Neuronal stem cell (in vitro differentiated cells): ENCODE measurements around the gene ZNF627.

Experiments
- DNase-seq: peaks from one replicate; pipeline ENCODE4 v3.0.0-alpha.2; 2013; ENCODE audit warnings: low spot score
- H2AFZ ChIP-seq: one replicate; pipeline ENCODE4 v1.6.1; 2013; ENCODE audit warnings: mild to moderate bottlenecking, low read length, inconsistent platforms
- H2AK5ac ChIP-seq: 2 replicates; pipeline ENCODE4 v1.6.1; 2013; ENCODE audit warnings: low read depth, mild to moderate bottlenecking, inconsistent platforms, low read length, moderate library complexity, mixed read lengths
- H2BK120ac ChIP-seq: 2 replicates; pipeline ENCODE4 v1.6.1; 2013; ENCODE audit warnings: low read depth, mild to moderate bottlenecking, inconsistent platforms, low read length, moderate library complexity, mixed read lengths
- H2BK12ac ChIP-seq: one replicate; pipeline ENCODE4 v1.6.1; 2013; ENCODE audit warnings: low read length, inconsistent platforms
- H2BK15ac ChIP-seq: 2 replicates; pipeline ENCODE4 v1.6.1; 2013; ENCODE audit warnings: mild to moderate bottlenecking, low read length, inconsistent platforms, mixed read lengths
- H2BK5ac ChIP-seq: one replicate; pipeline ENCODE4 v1.6.1; 2013; ENCODE audit warnings: inconsistent platforms, mild to moderate bottlenecking, low read length, moderate library complexity
- H3K14ac ChIP-seq: one replicate; pipeline ENCODE4 v1.6.1; 2013; ENCODE audit warnings: low read length, inconsistent platforms
- H3K18ac ChIP-seq: 2 replicates; pipeline ENCODE4 v1.6.1; 2013; ENCODE audit warnings: low read length, inconsistent platforms
- H3K23ac ChIP-seq: 2 replicates; pipeline ENCODE4 v1.6.1; 2013; ENCODE audit warnings: low read depth, mild to moderate bottlenecking, mixed read lengths, low read length, inconsistent platforms; ENCODE audit not compliant: poor library complexity
- H3K27ac ChIP-seq: replicated peaks from 3 replicates; pipeline ENCODE4 v1.5.1; 2013; ENCODE audit warnings: low read length, inconsistent platforms
- H3K27me3 ChIP-seq, 3 experiments: 2 replicates each; pipeline ENCODE4 v1.6.1; 2013; ENCODE audit warnings: low read length in 3 of 3, mild to moderate bottlenecking in 2 of 3, inconsistent platforms in 1 of 3, low read depth in 1 of 3, mixed read lengths in 1 of 3, moderate library complexity in 1 of 3; ENCODE audit not compliant: control insufficient read depth in 3 of 3, insufficient read depth in 3 of 3
- H3K36me3 ChIP-seq, 2 donors: replicated peaks in 1 of 2; 2 replicates each; pipeline ENCODE4 v1.6.1; 2013; ENCODE audit warnings: low read length in 2 of 2; ENCODE audit not compliant: control insufficient read depth in 2 of 2, insufficient read depth in 2 of 2
- H3K4ac ChIP-seq: 2 replicates; pipeline ENCODE4 v1.6.1; 2013; ENCODE audit warnings: inconsistent platforms, mild to moderate bottlenecking, low read length, moderate library complexity
- H3K4me1 ChIP-seq, 2 donors: 1 replicate in 1 of 2; 2 replicates in 1 of 2; pipeline ENCODE4 v1.6.1; 2013; ENCODE audit warnings: low read length in 2 of 2, low read depth in 1 of 2; ENCODE audit not compliant: control insufficient read depth in 2 of 2, insufficient read depth in 1 of 2
- H3K4me2 ChIP-seq: one replicate; pipeline ENCODE4 v1.6.1; 2013; ENCODE audit warnings: mild to moderate bottlenecking, low read length, inconsistent platforms; ENCODE audit not compliant: insufficient read depth, poor library complexity, severe bottlenecking
- H3K4me3 ChIP-seq, 2 donors: 2 replicates each; pipeline ENCODE4 v1.5.1; 2013; ENCODE audit warnings: low read length in 2 of 2, mild to moderate bottlenecking in 2 of 2, inconsistent platforms in 1 of 2, moderate library complexity in 1 of 2
- H3K79me1 ChIP-seq: one replicate; pipeline ENCODE4 v1.6.1; 2013; ENCODE audit warnings: low read depth, mild to moderate bottlenecking, inconsistent platforms, low read length, moderate library complexity
- H3K9ac ChIP-seq: one replicate; pipeline ENCODE4 v1.6.1; 2013; ENCODE audit warnings: mild to moderate bottlenecking, low read depth, low read length, inconsistent platforms; ENCODE audit not compliant: poor library complexity
- H3K9me3 ChIP-seq, 2 donors: replicated peaks in 1 of 2; 2 replicates each; pipeline versions ENCODE3 to v1.6.1; 2013; ENCODE audit warnings: low read length in 2 of 2, mild to moderate bottlenecking in 2 of 2, inconsistent platforms in 1 of 2, low read depth in 1 of 2, mixed read lengths in 1 of 2, moderate library complexity in 1 of 2; ENCODE audit not compliant: control insufficient read depth in 2 of 2, insufficient read depth in 1 of 2
- H4K8ac ChIP-seq: one replicate; pipeline ENCODE4 v1.6.1; 2013; ENCODE audit warnings: low read depth, mild to moderate bottlenecking, inconsistent platforms, low read length, moderate library complexity
- H4K91ac ChIP-seq: one replicate; pipeline ENCODE4 v1.6.1; 2013; ENCODE audit warnings: low read length, low read depth, mild to moderate bottlenecking, inconsistent platforms; ENCODE audit not compliant: poor library complexity
- WGBS, 2 donors: extraction: QIAGEN DNeasy Blood & Tissue Kit; methylation state at CpG; one replicate each; pipeline ENCODE4 v1.1.7; 2013; ENCODE audit warnings: missing lambda C conversion rate in 2 of 2, mixed read lengths in 1 of 2; ENCODE audit not compliant: insufficient read length in 2 of 2, insufficient replicate concordance in 1 of 2; ENCODE audit errors: extremely low coverage in 2 of 2; 5-methylcytosine and 5-hydroxymethylcytosine counted together

Gene ZNF627

DNA sequence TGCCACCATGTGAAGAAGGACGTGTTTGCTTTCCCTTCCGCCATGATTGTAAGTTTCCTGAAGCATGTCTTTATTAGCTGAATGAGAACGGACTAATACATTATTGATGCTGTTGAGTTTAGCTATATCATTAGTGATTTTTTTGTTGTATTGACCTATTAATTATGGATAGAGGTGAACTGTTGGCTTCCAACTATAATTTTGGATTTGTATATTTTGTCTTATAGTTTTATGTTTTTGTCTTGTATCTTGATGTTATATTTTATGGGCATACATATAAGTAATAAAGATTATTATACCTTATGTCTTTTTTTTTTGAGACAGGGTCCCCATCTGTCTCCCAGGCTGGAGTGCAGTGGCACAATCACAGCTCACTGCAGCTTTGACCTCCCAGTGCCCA is 45.6 kb downstream of the ZNF627 start:
- H3K79me1 ChIP-seq = peaks cover 2% of the 10 kb centered on the region
- H2AFZ ChIP-seq = no peak overlapping the region
- no peak for DNase-seq
- no peak overlapping the region for H3K4me3 ChIP-seq
- H3K9ac ChIP-seq = no peak overlapping the region
- no peak overlapping the region for H3K4ac ChIP-seq
- H4K91ac ChIP-seq = no peak overlapping the region
- no peak overlapping the region for H2BK12ac ChIP-seq
- no peak overlapping the region for H2BK120ac ChIP-seq
- H2BK15ac ChIP-seq = no peak overlapping the region
- no peak overlapping the region for H3K27ac ChIP-seq
- no CpG with 5 or more reads among the region's 3 CpGs for WGBS, 2 donors
- no peak overlapping the region for H3K18ac ChIP-seq
- no peaks in the 10 kb centered on the region for H3K4me1 ChIP-seq
- H2BK5ac ChIP-seq = no peak overlapping the region
- no peak overlapping the region for H3K23ac ChIP-seq
- H3K14ac ChIP-seq = no peak overlapping the region
- no peak overlapping the region for H2AK5ac ChIP-seq
- no peak overlapping the region for H3K4me2 ChIP-seq
- peaks cover 6 to 48% of the 10 kb centered on the region in 2 donors for H3K9me3 ChIP-seq
- H3K27me3 ChIP-seq = no peaks in the 10 kb centered on the region
- H3K36me3 ChIP-seq = peaks cover under 1 to 63% of the 10 kb centered on the region in 2 donors
- no peak overlapping the region for H4K8ac ChIP-seq

DNA sequence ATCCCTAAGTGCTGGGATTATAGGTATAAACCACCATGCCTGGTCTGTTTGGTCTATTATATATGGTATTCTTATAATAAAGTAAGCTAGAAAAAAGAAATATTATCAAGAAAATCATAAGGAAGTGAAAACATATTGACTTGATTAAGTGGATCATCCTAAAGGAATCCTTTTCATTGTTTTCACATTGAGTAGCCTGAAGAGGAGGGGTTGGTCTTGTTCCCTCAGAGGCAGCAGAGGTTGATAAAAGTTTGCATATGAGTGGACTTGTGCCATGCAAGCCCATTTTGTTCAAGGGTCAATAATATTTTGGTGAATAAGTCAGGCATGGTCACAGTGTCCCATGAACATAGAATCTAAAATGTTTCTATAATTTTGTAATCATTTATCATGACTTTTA is 52.7 kb downstream of the ZNF627 start:
- H3K14ac ChIP-seq = no peak overlapping the region

DNA sequence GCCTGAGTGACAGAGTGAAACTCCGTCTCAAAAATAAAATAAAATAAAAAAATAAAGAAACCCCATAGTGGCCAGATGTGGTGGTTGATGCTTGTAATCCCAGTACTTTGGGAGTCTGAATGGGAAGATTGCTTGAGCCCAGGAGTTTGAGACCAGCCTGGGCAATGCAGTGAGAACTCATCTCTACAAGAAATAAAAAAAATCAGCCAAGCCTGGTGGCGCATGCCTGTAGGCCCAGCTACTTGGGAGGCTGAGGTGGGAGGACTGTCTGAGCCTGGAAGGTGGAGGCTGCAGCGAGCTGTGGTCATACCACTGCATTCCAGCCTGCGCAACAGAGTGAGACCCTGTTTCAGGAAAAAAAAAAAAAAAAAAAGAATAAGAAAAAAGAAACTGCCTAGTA is 53.8 kb downstream of the ZNF627 start:
- H3K23ac ChIP-seq = no peak overlapping the region
- H3K79me1 ChIP-seq = peaks cover 2% of the 10 kb centered on the region
- H3K18ac ChIP-seq = no peak overlapping the region
- WGBS, 2 donors = no CpG with 5 or more reads among the region's 4 CpGs
- H2BK12ac ChIP-seq = no peak overlapping the region
- H2AK5ac ChIP-seq = no peak overlapping the region
- no peak overlapping the region for H3K4ac ChIP-seq
- no peak overlapping the region for H3K4me3 ChIP-seq
- no peak overlapping the region for H2AFZ ChIP-seq
- no peak overlapping the region for H3K27ac ChIP-seq
- no peak for DNase-seq
- H2BK120ac ChIP-seq = no peak overlapping the region
- no peak overlapping the region for H2BK5ac ChIP-seq
- no peak overlapping the region for H4K91ac ChIP-seq
- peaks cover 29 to 86% of the 10 kb centered on the region in 2 donors for H3K9me3 ChIP-seq
- no peak overlapping the region for H3K9ac ChIP-seq
- H3K36me3 ChIP-seq = peaks cover 30 to 91% of the 10 kb centered on the region in 2 donors
- no peaks in the 10 kb centered on the region for H3K4me1 ChIP-seq
- H3K14ac ChIP-seq = no peak overlapping the region
- H3K4me2 ChIP-seq = no peak overlapping the region
- no peak overlapping the region for H2BK15ac ChIP-seq
- H3K27me3 ChIP-seq = no peaks in the 10 kb centered on the region
- H4K8ac ChIP-seq = no peak overlapping the region

More for the DNA sequence above, 52.7 kb downstream of the ZNF627 start:
- no peak overlapping the region for H3K9ac ChIP-seq
- no peak overlapping the region for H2BK120ac ChIP-seq
- no peak overlapping the region for H3K23ac ChIP-seq
- H3K4me1 ChIP-seq = no peaks in the 10 kb centered on the region
- no peaks in the 10 kb centered on the region for H3K27me3 ChIP-seq
- no peak overlapping the region for H2AFZ ChIP-seq
- peaks cover 30 to 91% of the 10 kb centered on the region in 2 donors for H3K36me3 ChIP-seq
- H3K4me2 ChIP-seq = no peak overlapping the region
- H2BK15ac ChIP-seq = no peak overlapping the region
- no peak overlapping the region for H3K18ac ChIP-seq
- H4K91ac ChIP-seq = no peak overlapping the region
- peaks cover 2% of the 10 kb centered on the region for H3K79me1 ChIP-seq
- H3K9me3 ChIP-seq = peaks cover 29 to 81% of the 10 kb centered on the region in 2 donors
- no peak overlapping the region for H2BK12ac ChIP-seq
- H2AK5ac ChIP-seq = no peak overlapping the region
- H3K4me3 ChIP-seq = no peak overlapping the region
- no peak overlapping the region for H2BK5ac ChIP-seq
- no peak overlapping the region for H3K4ac ChIP-seq
- H3K27ac ChIP-seq = no peak overlapping the region
- no peak for DNase-seq
- H4K8ac ChIP-seq = no peak overlapping the region

DNA sequence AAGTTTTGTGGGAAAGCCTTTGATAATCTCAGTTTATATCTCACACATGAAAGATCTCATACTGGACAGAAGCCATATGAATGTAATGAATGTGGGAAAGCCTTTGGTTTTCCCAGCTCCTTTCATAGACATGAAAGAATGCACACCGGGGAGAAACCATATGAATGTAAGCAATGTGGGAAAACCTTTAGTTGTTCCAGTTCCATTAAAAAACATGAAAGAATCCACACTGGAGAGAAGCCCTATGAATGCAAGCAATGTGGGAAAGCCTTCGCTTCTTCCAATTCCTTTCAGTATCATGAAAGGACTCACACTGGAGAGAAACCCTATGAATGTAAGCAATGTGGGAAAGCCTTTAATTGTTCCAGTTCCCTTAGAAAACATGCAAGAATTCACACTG is 54.8 kb downstream of the ZNF627 start:
- no CpG with 5 or more reads among the region's 2 CpGs for WGBS, 2 donors
- H3K18ac ChIP-seq = no peak overlapping the region
- H3K36me3 ChIP-seq = peaks cover 30 to 93% of the 10 kb centered on the region in 2 donors
- no peak overlapping the region for H3K27ac ChIP-seq
- no peak overlapping the region for H2BK120ac ChIP-seq
- H4K91ac ChIP-seq = no peak overlapping the region
- H4K8ac ChIP-seq = no peak overlapping the region
- H2BK12ac ChIP-seq = no peak overlapping the region
- no peak overlapping the region for H2BK15ac ChIP-seq
- no peak overlapping the region for H2BK5ac ChIP-seq
- peaks cover 28 to 85% of the 10 kb centered on the region in 2 donors for H3K9me3 ChIP-seq
- no peaks in the 10 kb centered on the region for H3K4me1 ChIP-seq
- H3K4me3 ChIP-seq = no peak overlapping the region
- no peak overlapping the region for H3K9ac ChIP-seq
- no peak for DNase-seq
- no peak overlapping the region for H3K23ac ChIP-seq
- no peak overlapping the region for H3K4me2 ChIP-seq
- no peaks in the 10 kb centered on the region for H3K27me3 ChIP-seq
- no peak overlapping the region for H3K14ac ChIP-seq
- no peaks in the 10 kb centered on the region for H3K79me1 ChIP-seq
- no peak overlapping the region for H2AFZ ChIP-seq
- H2AK5ac ChIP-seq = no peak overlapping the region
- H3K4ac ChIP-seq = no peak overlapping the region
